ENCODE measurements around the gene ARHGAP22. TPM values are rescaled to one million over a fixed set of nuclear protein-coding genes. Genes with fewer than 3 reads are reported as not detected.

ARHGAP22 gene
- total RNA-seq, 4 donors from 2014 or later = 0.26 to 3.6 (median 3.0) TPM; not detected in 1

DNA sequence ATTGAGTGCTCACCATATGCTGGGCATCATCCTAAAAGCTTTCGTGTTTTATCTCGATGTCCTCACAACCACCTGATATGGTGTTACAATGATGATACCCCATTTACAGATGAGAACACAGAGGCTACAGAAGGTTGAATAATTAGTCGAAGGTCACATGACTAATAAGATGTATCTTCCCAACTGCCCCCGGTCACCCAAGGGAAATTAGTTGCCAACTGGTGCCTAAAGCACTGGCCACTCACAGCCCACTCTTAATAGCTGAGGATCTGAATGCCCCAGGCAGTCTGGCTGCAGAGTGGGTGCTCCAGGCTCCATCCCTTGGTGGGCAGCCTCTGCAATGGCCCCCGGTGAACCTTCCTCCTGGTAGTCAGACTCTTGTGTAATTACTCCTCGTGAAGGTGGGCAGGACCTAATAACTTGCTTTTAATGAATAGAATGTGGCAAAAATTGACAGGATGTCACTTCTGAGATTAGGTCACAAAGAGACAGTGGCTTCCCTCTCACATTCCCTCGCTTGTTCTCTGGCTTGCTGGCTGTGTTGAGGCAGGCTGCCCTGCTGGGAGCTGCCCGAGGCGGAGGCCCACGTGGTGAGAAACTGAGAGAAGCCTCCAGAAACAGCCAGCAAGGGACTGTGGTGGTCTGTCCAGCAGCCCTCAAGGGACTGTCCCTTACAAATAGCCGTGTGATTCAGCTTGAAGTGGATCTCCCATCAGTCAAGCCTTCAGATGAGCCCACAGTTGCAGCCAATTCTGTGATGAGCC lies 109.4 kb downstream of the ARHGAP22 start:
- no peak for DNase-seq

DNA sequence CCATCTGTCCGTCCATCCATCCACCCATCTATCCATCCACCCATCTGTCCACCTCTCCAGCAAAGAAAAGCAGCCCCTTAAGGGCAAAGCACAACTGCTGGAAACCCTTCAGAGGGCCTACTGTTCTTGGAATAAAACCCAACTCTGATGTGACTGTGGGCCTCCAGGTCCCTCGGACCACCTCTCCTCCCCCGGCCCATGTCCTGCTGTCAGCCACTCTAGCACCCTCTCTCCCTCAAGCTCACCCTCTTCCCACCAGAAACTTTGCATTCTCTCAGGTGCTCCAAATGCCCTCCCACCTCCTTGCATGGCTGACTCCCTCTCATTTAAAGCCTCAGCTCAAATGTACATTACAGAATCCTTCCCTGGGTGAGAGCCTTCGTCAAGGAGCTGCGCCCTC lies 110.3 kb downstream of the ARHGAP22 start:
- no peak for DNase-seq
- Histone ChIP-seq H3K4me1 (no peaks in the 10 kb centered on the region), H3K4me3 (no peak overlapping the region), H3K36me3 (no peaks in the 10 kb centered on the region), H3K9me3 (no peaks in the 10 kb centered on the region), H3K27me3 (no peaks in the 10 kb centered on the region), H3K27ac (no peak overlapping the region)
- intact Hi-C loops (cut with DNase I; ENCODE audit: low total_unique reads) = no loop called here
- TF ChIP-seq, protein P1, sequence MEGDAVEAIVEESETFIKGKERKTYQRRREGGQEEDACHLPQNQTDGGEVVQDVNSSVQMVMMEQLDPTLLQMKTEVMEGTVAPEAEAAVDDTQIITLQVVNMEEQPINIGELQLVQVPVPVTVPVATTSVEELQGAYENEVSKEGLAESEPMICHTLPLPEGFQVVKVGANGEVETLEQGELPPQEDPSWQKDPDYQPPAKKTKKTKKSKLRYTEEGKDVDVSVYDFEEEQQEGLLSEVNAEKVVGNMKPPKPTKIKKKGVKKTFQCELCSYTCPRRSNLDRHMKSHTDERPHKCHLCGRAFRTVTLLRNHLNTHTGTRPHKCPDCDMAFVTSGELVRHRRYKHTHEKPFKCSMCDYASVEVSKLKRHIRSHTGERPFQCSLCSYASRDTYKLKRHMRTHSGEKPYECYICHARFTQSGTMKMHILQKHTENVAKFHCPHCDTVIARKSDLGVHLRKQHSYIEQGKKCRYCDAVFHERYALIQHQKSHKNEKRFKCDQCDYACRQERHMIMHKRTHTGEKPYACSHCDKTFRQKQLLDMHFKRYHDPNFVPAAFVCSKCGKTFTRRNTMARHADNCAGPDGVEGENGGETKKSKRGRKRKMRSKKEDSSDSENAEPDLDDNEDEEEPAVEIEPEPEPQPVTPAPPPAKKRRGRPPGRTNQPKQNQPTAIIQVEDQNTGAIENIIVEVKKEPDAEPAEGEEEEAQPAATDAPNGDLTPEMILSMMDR (IDR thresholded peaks at IDR 0.05) = no peak

More for the DNA sequence above, 109.4 kb downstream of the ARHGAP22 start:
- TF ChIP-seq POLR2A (IDR thresholded peaks at IDR 0.05) = no peak
- TF ChIP-seq, protein P1 (IDR thresholded peaks at IDR 0.05) = no peak
- Histone ChIP-seq H3K36me3 (no peaks in the 10 kb centered on the region), H3K4me3 (no peak overlapping the region), H3K9me3 (no peaks in the 10 kb centered on the region), H3K4me1 (no peaks in the 10 kb centered on the region), H3K27me3 (no peaks in the 10 kb centered on the region), H3K27ac (no peak overlapping the region)
- intact Hi-C loops (cut with DNase I; ENCODE audit: low total_unique reads) = no loop called here

DNA sequence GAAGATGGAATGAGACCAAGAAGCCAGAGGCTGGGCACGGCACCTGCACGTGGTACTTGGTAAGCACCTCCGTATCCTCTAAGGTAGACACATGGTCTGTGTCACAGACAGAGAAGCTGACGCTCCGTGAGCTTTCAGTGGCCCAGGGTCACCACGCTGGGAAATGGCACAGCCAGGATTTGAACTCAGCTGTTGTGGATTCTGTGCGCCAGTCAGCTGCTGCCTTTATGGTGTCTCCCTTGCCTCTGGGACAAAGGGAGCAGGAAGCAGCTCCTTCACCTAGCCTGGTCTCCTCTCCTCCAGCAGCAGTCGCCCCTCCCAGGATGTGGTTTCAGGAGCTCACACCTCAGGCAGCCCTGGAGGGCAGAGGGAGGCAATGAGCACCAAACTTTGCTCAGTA lies 110.8 kb downstream of the ARHGAP22 start:
- H3K27me3 ChIP-seq = no peaks in the 10 kb centered on the region
- no peaks in the 10 kb centered on the region for H3K4me1 ChIP-seq
- TF ChIP-seq POLR2A (IDR thresholded peaks at IDR 0.05) = no peak
- TF ChIP-seq, protein P1 (IDR thresholded peaks at IDR 0.05) = no peak
- no peaks in the 10 kb centered on the region for H3K9me3 ChIP-seq
- no peak overlapping the region for H3K27ac ChIP-seq
- no peak overlapping the region for H3K4me3 ChIP-seq
- DNase-seq = no peak
- no peaks in the 10 kb centered on the region for H3K36me3 ChIP-seq
- intact Hi-C loops (cut with DNase I; ENCODE audit: low total_unique reads) = no loop called here

DNA sequence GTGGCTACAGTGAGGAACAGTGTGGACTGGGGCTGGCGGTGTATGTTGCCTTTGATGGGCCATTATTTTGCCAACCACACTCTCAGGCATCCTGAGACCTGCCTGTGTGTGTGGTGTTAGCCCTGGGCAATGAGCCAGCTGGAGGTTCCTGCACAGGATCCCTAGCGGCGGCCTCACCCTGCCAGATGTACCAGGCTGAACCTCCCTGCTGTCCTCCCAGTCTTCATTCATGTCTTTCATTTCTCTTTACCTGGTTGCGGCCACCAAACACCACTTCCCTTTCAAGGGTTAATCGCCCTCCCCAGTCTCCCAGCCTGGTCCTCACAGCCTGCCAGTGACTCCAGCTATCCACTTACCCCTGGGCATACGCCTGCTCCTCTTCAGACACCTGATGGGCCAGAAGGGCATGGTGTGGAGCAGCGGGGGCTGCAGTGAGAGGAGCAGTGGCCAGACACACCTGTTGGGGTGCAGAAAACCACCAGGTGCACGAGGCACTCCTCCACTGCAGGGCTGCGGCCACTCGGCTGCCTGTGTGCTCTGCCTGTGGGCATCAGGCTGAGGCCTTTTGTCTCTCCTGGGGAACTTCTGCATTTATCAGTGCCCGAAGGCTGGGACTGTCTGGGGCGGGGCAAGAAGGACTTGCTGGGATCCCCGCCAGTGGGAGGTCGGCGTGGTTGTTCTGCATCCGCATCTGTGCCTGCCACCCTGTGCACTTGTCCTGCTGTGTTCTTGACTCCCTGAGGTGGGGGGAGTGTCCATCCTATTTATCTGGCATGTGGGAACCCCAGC lies 111.6 kb downstream of the ARHGAP22 start:
- no peaks in the 10 kb centered on the region for H3K36me3 ChIP-seq
- no peak for DNase-seq
- intact Hi-C loops (cut with DNase I; ENCODE audit: low total_unique reads) = no loop called here
- H3K27ac ChIP-seq = no peak overlapping the region
- H3K9me3 ChIP-seq = no peaks in the 10 kb centered on the region
- H3K4me3 ChIP-seq = no peak overlapping the region
- H3K4me1 ChIP-seq = no peaks in the 10 kb centered on the region
- H3K27me3 ChIP-seq = no peaks in the 10 kb centered on the region
- TF ChIP-seq, protein P1 (IDR thresholded peaks at IDR 0.05) = no peak
- TF ChIP-seq POLR2A (IDR thresholded peaks at IDR 0.05) = no peak

DNA sequence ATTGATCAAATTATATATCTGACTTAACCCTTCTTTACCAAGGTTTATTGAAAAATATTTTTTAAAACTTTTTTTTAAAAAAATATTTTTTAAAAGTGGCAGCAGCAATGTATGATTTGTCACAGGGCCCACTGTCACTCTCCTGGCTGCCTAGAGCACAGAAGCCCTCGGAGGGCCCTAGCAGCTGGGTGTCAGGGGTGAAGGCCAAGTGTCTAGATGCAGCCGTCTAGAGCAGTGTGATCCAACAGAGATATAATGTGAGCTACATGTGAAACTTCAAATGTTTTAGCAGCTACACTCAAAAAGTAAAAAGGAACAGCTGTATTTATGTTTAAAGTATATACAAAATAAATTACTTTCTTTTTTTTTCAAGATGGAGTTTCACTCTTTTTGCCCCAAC lies 112.7 kb downstream of the ARHGAP22 start:
- DNase-seq = no peak
- Histone ChIP-seq H3K27ac (no peak overlapping the region), H3K9me3 (no peaks in the 10 kb centered on the region), H3K36me3 (no peaks in the 10 kb centered on the region), H3K4me3 (no peak overlapping the region), H3K4me1 (no peaks in the 10 kb centered on the region), H3K27me3 (no peaks in the 10 kb centered on the region)
- intact Hi-C loops (cut with DNase I; ENCODE audit: low total_unique reads) = no loop called here
- TF ChIP-seq, protein P1 (IDR thresholded peaks at IDR 0.05) = no peak
- TF ChIP-seq POLR2A (IDR thresholded peaks at IDR 0.05) = no peak
